NCI-H1694 (cell line): ENCODE data around the gene LIN52.

Experiments
- DNase-seq: peaks from one replicate; lab custom pipeline; 2025; lab: John Stamatoyannopoulos, UW

LIN52 gene

GRCh38 chr14:74237441-74237840 lies 152.7 kb downstream of the LIN52 start:
- DNase-seq, result no peak

- DNase-seq, result no peak
Observed at GRCh38 chr14:74238974-74239847, 154.5 kb downstream of the LIN52 start, which contains the start of gene VSX2. Gene VSX2 (plus strand): TSS chr14:74239449. CDS start chr14:74239562, 113 bp downstream.

GRCh38 chr14:74239848-74240793 lies 155.4 kb downstream of the LIN52 start:
- no peak for DNase-seq

GRCh38 chr14:74240794-74241651 lies 156.3 kb downstream of the LIN52 start:
- DNase-seq, result no peak

- DNase-seq, result no peak
Observed at GRCh38 chr14:74241652-74242017, 156.9 kb downstream of the LIN52 start.

- DNase-seq, result no peak
Observed at GRCh38 chr14:74242021-74242779, 157.4 kb downstream of the LIN52 start.

- DNase-seq, result no peak
Observed at GRCh38 chr14:74242780-74243042, 158.0 kb downstream of the LIN52 start.

GRCh38 chr14:74243051-74243450 lies 158.3 kb downstream of the LIN52 start:
- DNase-seq, result no peak

- DNase-seq, result no peak
Observed at GRCh38 chr14:74244115-74244514, 159.4 kb downstream of the LIN52 start.

GRCh38 chr14:74245292-74245691 lies 160.5 kb downstream of the LIN52 start:
- DNase-seq, result no peak

GRCh38 chr14:74246542-74246941 lies 161.8 kb downstream of the LIN52 start:
- DNase-seq, result no peak

GRCh38 chr14:74248017-74248416 lies 163.3 kb downstream of the LIN52 start:
- no peak for DNase-seq

- DNase-seq, result no peak
Observed at GRCh38 chr14:74249433-74250375, 164.9 kb downstream of the LIN52 start.
